Loucy (cell line): Measurements from ENCODE around the gene ELF3.
A peak's percentile ranks its signal among the peaks of the same experiment; 100 is the strongest.

Experiments used
- H2AFZ ChIP-seq: fragments of 200-600 bp; sonication (generic); 2 replicates; pipeline ENCODE4 v1.6.0; 2016; ENCODE audit warnings: antibody characterized with exemption, mild to moderate bottlenecking, low read length, moderate library complexity
- H3F3A ChIP-seq: fragments of 200-600 bp; 2 replicates; pipeline ENCODE4 v1.6.0; 2016; ENCODE audit warnings: antibody characterized with exemption, low read depth, mild to moderate bottlenecking
- H3K27me3 ChIP-seq: fragments of 200-600 bp; sonication (generic); 2 replicates; pipeline ENCODE4 v1.6.1; 2014; ENCODE audit warnings: low read length, mild to moderate bottlenecking; ENCODE audit not compliant: insufficient read depth, poor library complexity, severe bottlenecking
- H3K36me3 ChIP-seq: fragments of 200-600 bp; sonication (generic); 2 replicates; pipeline ENCODE4 v1.6.1; 2016; ENCODE audit warnings: low read length; ENCODE audit not compliant: insufficient read depth
- H3K4me1 ChIP-seq: fragments of 200-600 bp; sonication (generic); 2 replicates; pipeline ENCODE4 v1.5.1; 2014; ENCODE audit warnings: low read length, mild to moderate bottlenecking; ENCODE audit not compliant: insufficient read depth, poor library complexity, severe bottlenecking
- H3K4me2 ChIP-seq: fragments of 200-600 bp; sonication (generic); 2 replicates; pipeline ENCODE4 v1.6.0; 2014; ENCODE audit warnings: antibody characterized with exemption, low read length, low read depth, mild to moderate bottlenecking; ENCODE audit not compliant: poor library complexity, severe bottlenecking
- H3K4me3 ChIP-seq: fragments of 200-600 bp; sonication (generic); 2 replicates; pipeline ENCODE4 v1.5.1; 2014; ENCODE audit warnings: low read length, mild to moderate bottlenecking, mixed read lengths; ENCODE audit not compliant: poor library complexity, severe bottlenecking
- H3K79me2 ChIP-seq: fragments of 200-600 bp; sonication (generic); 2 replicates; pipeline ENCODE4 v1.6.1; 2014; ENCODE audit warnings: low read length; ENCODE audit not compliant: insufficient read depth
- H3K9ac ChIP-seq: fragments of 200-600 bp; sonication (generic); 2 replicates; pipeline ENCODE4 v1.6.0; 2014; ENCODE audit warnings: mild to moderate bottlenecking, low read depth, low read length, moderate library complexity; ENCODE audit not compliant: poor library complexity, severe bottlenecking
- H3K9me2 ChIP-seq: fragments of 200-600 bp; sonication (generic); replicated peaks from 2 replicates; pipeline ENCODE4 v1.6.1; 2016; ENCODE audit warnings: low read depth, low read length, mixed read lengths
- H3K9me3 ChIP-seq: fragments of 200-600 bp; sonication (generic); 2 replicates; pipeline ENCODE4 v1.6.1; 2014; ENCODE audit warnings: mild to moderate bottlenecking, antibody characterized with exemption, low read length, low read depth; ENCODE audit not compliant: insufficient read depth
- H4K20me1 ChIP-seq: fragments of 200-600 bp; sonication (generic); 2 replicates; pipeline ENCODE4 v1.6.0; 2014; ENCODE audit warnings: antibody characterized with exemption, low read length, mild to moderate bottlenecking; ENCODE audit not compliant: insufficient read depth, poor library complexity, severe bottlenecking
- EZH2phosphoT487 ChIP-seq: fragments of 200-600 bp; IDR thresholded peaks from 2 replicates; pipeline ENCODE4 v1.6.1; 2018; ENCODE audit warnings: antibody characterized with exemption, mild to moderate bottlenecking, moderate library complexity, borderline replicate concordance
- TF ChIP-seq, protein P1 (sequence below): fragments of 200-600 bp; sonication (generic); conservative IDR thresholded peaks from 2 replicates; pipeline ENCODE4 v1.5.1; 2014; ENCODE audit warnings: mild to moderate bottlenecking, antibody characterized with exemption, low read length

Gene ELF3

DNA sequence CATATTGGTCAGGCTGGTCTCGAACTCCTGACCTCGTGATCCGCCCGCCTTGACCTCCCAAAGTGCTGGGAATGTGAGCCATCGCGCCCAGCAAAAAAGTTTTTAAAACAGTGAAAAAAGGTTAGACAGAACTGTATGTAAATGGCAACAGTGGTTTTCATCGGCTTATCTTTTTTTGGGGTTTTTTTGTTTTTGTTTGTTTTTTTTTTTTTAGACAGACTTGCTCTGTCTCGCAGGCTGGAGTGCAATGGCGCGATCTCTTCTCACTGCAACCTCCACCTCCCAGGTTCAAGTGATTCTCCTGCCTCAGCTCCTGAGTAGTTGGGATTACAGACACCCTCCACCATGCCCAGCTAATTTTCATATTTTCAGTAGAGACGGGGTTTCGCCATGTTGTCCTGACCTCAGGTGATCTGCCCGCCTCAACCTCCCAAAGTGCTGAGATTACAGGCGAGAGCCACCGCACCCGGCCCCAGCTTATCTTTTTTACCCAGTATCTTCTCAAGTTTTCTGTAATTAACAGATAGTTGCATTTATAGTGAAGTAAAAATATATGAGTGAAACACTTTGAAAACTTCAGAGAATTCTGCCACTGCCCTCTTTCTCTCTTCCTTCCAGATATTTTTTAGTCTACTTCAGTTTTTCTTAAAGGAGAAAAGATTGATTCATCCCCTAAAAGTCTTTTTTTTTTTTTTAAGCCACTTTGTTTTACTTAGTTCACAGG, 42.0 kb upstream of the ELF3 start:
- no peak overlapping the region for H3K9ac ChIP-seq
- no peak overlapping the region for H3K4me3 ChIP-seq
- peaks cover 56% of the 10 kb centered on the region for H3K36me3 ChIP-seq
- TF ChIP-seq, protein P1, sequence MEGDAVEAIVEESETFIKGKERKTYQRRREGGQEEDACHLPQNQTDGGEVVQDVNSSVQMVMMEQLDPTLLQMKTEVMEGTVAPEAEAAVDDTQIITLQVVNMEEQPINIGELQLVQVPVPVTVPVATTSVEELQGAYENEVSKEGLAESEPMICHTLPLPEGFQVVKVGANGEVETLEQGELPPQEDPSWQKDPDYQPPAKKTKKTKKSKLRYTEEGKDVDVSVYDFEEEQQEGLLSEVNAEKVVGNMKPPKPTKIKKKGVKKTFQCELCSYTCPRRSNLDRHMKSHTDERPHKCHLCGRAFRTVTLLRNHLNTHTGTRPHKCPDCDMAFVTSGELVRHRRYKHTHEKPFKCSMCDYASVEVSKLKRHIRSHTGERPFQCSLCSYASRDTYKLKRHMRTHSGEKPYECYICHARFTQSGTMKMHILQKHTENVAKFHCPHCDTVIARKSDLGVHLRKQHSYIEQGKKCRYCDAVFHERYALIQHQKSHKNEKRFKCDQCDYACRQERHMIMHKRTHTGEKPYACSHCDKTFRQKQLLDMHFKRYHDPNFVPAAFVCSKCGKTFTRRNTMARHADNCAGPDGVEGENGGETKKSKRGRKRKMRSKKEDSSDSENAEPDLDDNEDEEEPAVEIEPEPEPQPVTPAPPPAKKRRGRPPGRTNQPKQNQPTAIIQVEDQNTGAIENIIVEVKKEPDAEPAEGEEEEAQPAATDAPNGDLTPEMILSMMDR = no peak
- TF ChIP-seq EZH2phosphoT487 = no peak
- no peaks in the 10 kb centered on the region for H3K9me2 ChIP-seq
- peaks cover 6% of the 10 kb centered on the region for H4K20me1 ChIP-seq
- H3K4me2 ChIP-seq = no peak overlapping the region
- H3K9me3 ChIP-seq = no peaks in the 10 kb centered on the region
- H2AFZ ChIP-seq = no peak overlapping the region
- no peaks in the 10 kb centered on the region for H3K27me3 ChIP-seq
- no peaks in the 10 kb centered on the region for H3F3A ChIP-seq
- H3K79me2 ChIP-seq = peaks cover 4% of the 10 kb centered on the region
- no peaks in the 10 kb centered on the region for H3K4me1 ChIP-seq

DNA sequence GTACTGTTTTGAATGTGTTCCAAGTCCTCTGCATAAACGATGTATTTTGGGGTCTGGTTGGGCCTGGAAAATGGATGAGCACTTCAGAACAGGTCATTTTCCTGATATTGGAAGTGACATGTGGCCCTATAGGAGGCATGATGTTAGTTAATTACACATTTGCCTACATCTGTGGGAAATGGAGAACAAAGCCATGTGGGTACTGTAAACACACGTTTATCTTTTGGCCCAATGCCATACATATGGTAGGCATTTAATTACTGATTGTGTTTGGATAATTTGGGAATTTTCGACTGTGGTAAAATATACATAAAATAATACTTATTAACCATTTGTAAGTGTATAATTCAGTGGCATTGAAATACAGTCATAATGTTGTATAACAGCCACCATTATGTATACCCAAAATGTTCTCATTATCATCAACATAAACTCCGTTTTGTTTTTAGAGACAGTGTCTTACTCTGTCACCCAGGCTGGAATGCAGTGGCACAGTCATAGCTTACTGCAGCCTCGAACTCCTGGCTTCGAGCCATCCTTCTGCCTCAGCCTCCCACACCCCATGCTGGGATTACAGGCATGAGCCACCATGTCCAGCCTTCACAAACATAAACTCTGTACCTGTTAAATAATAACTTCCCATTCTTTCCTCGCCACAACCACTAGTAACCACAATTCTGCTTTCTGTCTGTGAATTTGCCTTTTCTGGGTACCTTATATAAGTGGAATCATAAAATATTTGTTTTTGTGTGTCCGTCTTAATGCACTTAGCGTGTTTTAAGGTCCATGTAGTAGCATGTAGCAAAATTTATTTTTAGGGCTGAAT, 39.8 kb upstream of the ELF3 start:
- Histone ChIP-seq H2AFZ (no peak overlapping the region), H3K79me2 (no peaks in the 10 kb centered on the region; the same call in 1 of the 2 replicates), H3K36me3 (peaks cover 39% of the 10 kb centered on the region), H3F3A (no peaks in the 10 kb centered on the region), H4K20me1 (no peaks in the 10 kb centered on the region), H3K9me2 (no peaks in the 10 kb centered on the region), H3K27me3 (no peaks in the 10 kb centered on the region), H3K4me2 (no peak overlapping the region), H3K4me1 (no peaks in the 10 kb centered on the region), H3K9ac (no peak overlapping the region), H3K4me3 (no peak overlapping the region), H3K9me3 (no peaks in the 10 kb centered on the region)
- TF ChIP-seq, protein P1 = no peak

DNA sequence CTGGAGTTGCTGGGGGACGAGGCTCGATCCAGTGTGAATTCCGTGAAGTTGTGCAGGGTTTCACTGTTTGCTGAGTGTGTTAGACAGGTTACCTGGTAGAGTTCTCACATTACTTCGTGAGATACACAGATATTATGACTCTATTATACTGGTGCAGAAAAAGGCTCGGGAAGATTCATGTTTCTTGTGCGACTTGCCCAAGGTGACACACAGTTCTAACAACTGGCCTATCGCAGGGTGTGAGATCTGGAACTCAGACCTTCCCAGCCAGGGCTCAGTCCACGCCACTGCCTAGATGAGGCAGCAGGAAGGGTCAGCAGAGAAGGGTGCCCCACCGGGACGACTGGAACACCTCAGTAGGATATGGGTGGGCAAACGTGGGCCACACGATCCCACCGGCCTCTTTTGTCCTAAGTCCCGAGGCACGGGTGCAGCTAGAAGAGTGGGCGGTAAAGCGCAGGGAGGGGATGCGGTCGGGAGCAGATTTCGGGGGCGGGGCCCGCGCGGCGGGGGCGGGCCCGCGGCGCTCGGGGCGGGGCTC, 28.2 kb upstream of the ELF3 start:
- Histone ChIP-seq H2AFZ (peak overlapping the region; percentile 95), H3K9me3 (no peaks in the 10 kb centered on the region), H3K9me2 (no peaks in the 10 kb centered on the region), H3K4me3 (peak overlapping the region; percentile 92), H3F3A (no peaks in the 10 kb centered on the region), H3K27me3 (no peaks in the 10 kb centered on the region), H3K4me2 (peak overlapping the region; percentile 73), H4K20me1 (peaks cover 19% of the 10 kb centered on the region), H3K9ac (peak overlapping the region; percentile 74), H3K36me3 (no peaks in the 10 kb centered on the region), H3K79me2 (peaks cover 44% of the 10 kb centered on the region), H3K4me1 (peaks cover 28% of the 10 kb centered on the region)
- TF ChIP-seq, protein P1 = no peak
- TF ChIP-seq EZH2phosphoT487 = no peak
